Smooth muscle cell (in vitro differentiated cells): ENCODE results near the gene LRMDA. TPM values are rescaled to one million over a fixed set of nuclear protein-coding genes. Genes with fewer than 3 reads are reported as not detected.

Source experiments
- DNase-seq: peaks from one replicate; lab custom pipeline; 2025; ENCODE audit not compliant: unreplicated experiment; lab: John Stamatoyannopoulos, UW
- H2AFZ ChIP-seq: fragments of 200-600 bp; sonication (generic); 2 replicates; pipeline ENCODE4 v1.6.0; 2016; ENCODE audit warnings: antibody characterized with exemption, low read depth, mild to moderate bottlenecking
- H3F3A ChIP-seq: fragments of 200-600 bp; sonication (generic); 2 replicates; pipeline ENCODE4 v1.6.0; 2017; ENCODE audit warnings: antibody characterized with exemption, low read depth
- H3K27ac ChIP-seq: fragments of 200-600 bp; sonication (generic); 2 replicates; pipeline ENCODE4 v1.5.1; 2016; ENCODE audit warnings: low read depth, mild to moderate bottlenecking
- H3K27me3 ChIP-seq: fragments of 200-600 bp; sonication (generic); 2 replicates; pipeline ENCODE4 v1.6.1; 2016; ENCODE audit warnings: low read depth, mild to moderate bottlenecking
- H3K36me3 ChIP-seq: fragments of 200-600 bp; sonication (generic); 2 replicates; pipeline ENCODE4 v1.5.1; 2016; ENCODE audit warnings: low read depth
- H3K4me1 ChIP-seq: fragments of 200-600 bp; sonication (generic); 2 replicates; pipeline ENCODE4 v1.5.1; 2016; ENCODE audit warnings: low read depth
- H3K4me2 ChIP-seq: fragments of 200-600 bp; sonication (generic); 2 replicates; pipeline ENCODE4 v1.6.0; 2016; ENCODE audit warnings: mild to moderate bottlenecking
- H3K4me3 ChIP-seq: fragments of 200-600 bp; sonication (generic); 2 replicates; pipeline ENCODE4 v1.5.1; 2016; ENCODE audit warnings: mild to moderate bottlenecking
- H3K79me2 ChIP-seq: fragments of 200-600 bp; sonication (generic); 2 replicates; pipeline ENCODE4 v1.6.0; 2016; ENCODE audit warnings: low read depth, mild to moderate bottlenecking
- H3K9ac ChIP-seq: fragments of 200-600 bp; sonication (generic); 2 replicates; pipeline ENCODE4 v1.6.0; 2016; ENCODE audit warnings: low read depth
- H3K9me3 ChIP-seq: fragments of 200-600 bp; sonication (generic); replicated peaks from 2 replicates; pipeline ENCODE4 v1.5.1; 2016; ENCODE audit warnings: low read depth
- H4K20me1 ChIP-seq: fragments of 200-600 bp; sonication (generic); 2 replicates; pipeline ENCODE4 v1.6.0; 2016; ENCODE audit warnings: low read depth
- CTCF ChIP-seq: fragments of 200-600 bp; sonication (generic); IDR thresholded peaks from 2 replicates; pipeline ENCODE4 v1.5.1; 2017; ENCODE audit warnings: borderline replicate concordance, mild to moderate bottlenecking, antibody characterized with exemption; ENCODE audit not compliant: insufficient read depth, poor library complexity, severe bottlenecking
- WGBS: methylation state at CpG from one replicate; pipeline ENCODE4 v1.1.7; 2016; ENCODE audit warnings: low lambda C conversion rate; 5-methylcytosine and 5-hydroxymethylcytosine counted together
- polyA plus RNA-seq: library from polyadenylated mRNA; unstranded; fragments of >200 nt; fragmentation: Nextera tagmentation; extraction: Ambion mirVana; gene quantifications from 2 replicates; pipeline ENCODE4 v1.2.1, GENCODE V29; 2016
- total RNA-seq: library from RNA; depleted of rRNA; stranded (reverse); fragments of >200 nt; gene quantifications from 2 replicates; pipeline ENCODE4 v1.2.3, GENCODE V29; 2014

Gene LRMDA
- total and polyA plus RNA-seq, 2 experiments from 2014 or later: 1.5 to 1.6 TPM

DNA sequence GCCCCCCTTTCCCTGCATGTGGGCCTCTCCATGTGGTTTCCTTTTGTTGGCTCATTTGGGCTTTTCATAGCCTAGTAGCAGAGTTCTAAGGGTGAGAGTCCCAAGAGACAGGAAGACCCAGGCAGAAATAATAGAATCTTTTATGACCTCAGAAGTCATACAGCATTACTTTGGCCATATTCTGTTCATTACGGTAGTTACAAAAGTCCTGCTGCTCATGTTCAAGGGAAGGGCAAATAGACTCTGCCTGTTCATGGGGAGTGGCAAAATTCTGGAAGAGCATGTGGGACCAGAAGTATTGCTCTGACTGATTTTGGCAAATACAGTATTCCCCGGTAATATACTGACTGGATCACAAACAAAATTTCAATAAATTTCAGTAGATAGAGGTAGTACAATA, 910.3 kb downstream of the LRMDA start:
- H3K36me3 ChIP-seq: no peaks in the 10 kb centered on the region
- H3K27ac ChIP-seq: no peak overlapping the region
- no peak overlapping the region for H3K9ac ChIP-seq
- DNase-seq: no peak
- no peak overlapping the region for H3K4me3 ChIP-seq
- peaks cover 13% of the 10 kb centered on the region for H3F3A ChIP-seq
- no peak for TF ChIP-seq CTCF
- no peaks in the 10 kb centered on the region for H3K79me2 ChIP-seq
- H3K9me3 ChIP-seq: no peaks in the 10 kb centered on the region
- no peak overlapping the region for H3K4me2 ChIP-seq
- peaks cover 2% of the 10 kb centered on the region for H3K4me1 ChIP-seq
- H4K20me1 ChIP-seq: no peaks in the 10 kb centered on the region
- H2AFZ ChIP-seq: no peak overlapping the region
- no peaks in the 10 kb centered on the region for H3K27me3 ChIP-seq
- 100% methylated on average over 2 of the region's 2 CpGs for WGBS

DNA sequence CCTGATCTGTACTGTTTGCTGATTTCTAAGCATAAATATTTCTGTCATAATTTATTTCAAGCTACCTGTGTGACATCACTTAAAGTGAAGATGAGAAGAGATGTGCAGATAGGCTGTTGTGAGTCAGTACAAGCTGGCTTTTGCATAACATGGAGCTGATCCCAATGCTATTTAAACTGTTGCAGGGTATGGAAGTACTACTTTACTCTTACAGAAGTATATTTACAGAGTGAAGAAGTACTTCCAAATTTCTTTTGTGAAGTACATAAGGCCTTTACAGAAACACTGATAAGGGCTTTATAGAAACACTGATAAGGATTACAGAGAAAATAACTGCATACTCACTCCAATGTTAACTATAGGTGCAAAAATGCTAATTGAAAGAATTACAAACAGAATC, 911.6 kb downstream of the LRMDA start:
- no peaks in the 10 kb centered on the region for H3K9me3 ChIP-seq
- H3K4me1 ChIP-seq: no peaks in the 10 kb centered on the region
- H3F3A ChIP-seq: peaks cover under 1% of the 10 kb centered on the region
- H3K27me3 ChIP-seq: no peaks in the 10 kb centered on the region
- H3K36me3 ChIP-seq: no peaks in the 10 kb centered on the region
- H3K27ac ChIP-seq: no peak overlapping the region
- H3K4me3 ChIP-seq: no peak overlapping the region
- H3K79me2 ChIP-seq: no peaks in the 10 kb centered on the region
- H4K20me1 ChIP-seq: no peaks in the 10 kb centered on the region
- no peak overlapping the region for H3K9ac ChIP-seq
- no peak overlapping the region for H3K4me2 ChIP-seq
- no peak for TF ChIP-seq CTCF
- no peak for DNase-seq
- no peak overlapping the region for H2AFZ ChIP-seq

DNA sequence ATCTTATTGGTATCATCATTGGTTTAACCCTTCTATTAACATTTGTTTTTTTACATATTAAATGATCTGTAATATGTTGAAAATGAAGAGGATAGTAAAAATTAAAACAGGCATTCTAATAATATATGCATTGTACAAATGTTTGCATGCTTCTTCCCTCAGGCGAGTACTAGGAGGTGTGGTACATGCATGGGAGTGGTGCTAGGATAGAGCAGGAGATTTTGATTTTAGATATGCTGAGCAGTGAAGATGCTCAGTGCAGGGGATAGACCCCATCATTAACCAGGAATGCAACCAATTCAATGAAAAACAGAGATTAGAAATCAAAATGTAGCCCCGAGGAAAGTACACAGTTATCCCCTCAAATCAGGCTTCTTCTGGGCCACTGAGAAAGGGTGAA, 916.4 kb downstream of the LRMDA start:
- no peak overlapping the region for H3K4me3 ChIP-seq
- H3K27me3 ChIP-seq: no peaks in the 10 kb centered on the region
- H3K27ac ChIP-seq: no peak overlapping the region
- no peak overlapping the region for H2AFZ ChIP-seq
- no peak overlapping the region for H3K9ac ChIP-seq
- no peaks in the 10 kb centered on the region for H3K36me3 ChIP-seq
- H3K4me1 ChIP-seq: no peaks in the 10 kb centered on the region
- H3K79me2 ChIP-seq: no peaks in the 10 kb centered on the region
- TF ChIP-seq CTCF: no peak
- no peaks in the 10 kb centered on the region for H3K9me3 ChIP-seq
- H3F3A ChIP-seq: peaks cover 3% of the 10 kb centered on the region
- WGBS: 90% methylated on average over 2 of the region's 2 CpGs
- no peak for DNase-seq
- no peak overlapping the region for H3K4me2 ChIP-seq
- H4K20me1 ChIP-seq: no peaks in the 10 kb centered on the region

- Histone ChIP-seq H3K4me3 (no peak overlapping the region), H4K20me1 (no peaks in the 10 kb centered on the region), H3K27me3 (no peaks in the 10 kb centered on the region), H3K36me3 (no peaks in the 10 kb centered on the region), H3K4me1 (no peaks in the 10 kb centered on the region), H3K9ac (no peak overlapping the region), H3K27ac (no peak overlapping the region), H3K4me2 (no peak overlapping the region), H3K9me3 (no peaks in the 10 kb centered on the region), H3F3A (peaks cover 9% of the 10 kb centered on the region), H3K79me2 (no peaks in the 10 kb centered on the region), H2AFZ (no peak overlapping the region)
- WGBS: 83% methylated on average over 4 of the region's 4 CpGs
- no peak for TF ChIP-seq CTCF
- no peak for DNase-seq
Measured at GRCh38 chr10:76350583-76350982, 919.2 kb downstream of the LRMDA start.
